Neural cell (in vitro differentiated cells): ENCODE data around the gene MICAL2. TPM values are rescaled to one million over a fixed set of nuclear protein-coding genes. Genes with fewer than 3 reads are reported as not detected.

Experiments used
- H2AFZ ChIP-seq: fragments of 200-600, 300-800 bp; sonication (generic), shearing (Covaris generic); 2 replicates; pipeline ENCODE4 v1.6.0; 2014; ENCODE audit warnings: low read depth, mild to moderate bottlenecking, antibody characterized with exemption, low read length, moderate library complexity
- H3F3A ChIP-seq: fragments of 200-600 bp; shearing (Covaris generic); 2 replicates; pipeline ENCODE4 v1.6.1; 2016; ENCODE audit warnings: mild to moderate bottlenecking, moderate library complexity, mixed read lengths, antibody characterized with exemption, low read length; ENCODE audit not compliant: insufficient read depth, poor library complexity, severe bottlenecking
- H3K27ac ChIP-seq: fragments of 200-600, 300-800 bp; sonication (generic), shearing (Covaris generic); 2 replicates; pipeline ENCODE4 v1.5.1; 2014; ENCODE audit warnings: mild to moderate bottlenecking, low read length, moderate library complexity
- H3K27me3 ChIP-seq: fragments of 300-800, 200-600 bp; sonication (generic), shearing (Covaris generic); 2 replicates; pipeline ENCODE4 v1.6.0; 2014; ENCODE audit warnings: mild to moderate bottlenecking, low read depth, low read length, moderate library complexity; ENCODE audit not compliant: insufficient read depth
- H3K36me3 ChIP-seq: fragments of 300-800, 200-600 bp; sonication (generic), shearing (Covaris generic); 2 replicates; pipeline ENCODE4 v1.5.1; 2014; ENCODE audit warnings: mild to moderate bottlenecking, antibody characterized with exemption, low read length, moderate library complexity; ENCODE audit not compliant: insufficient read depth
- H3K4me2 ChIP-seq: fragments of 300-800, 200-600 bp; sonication (generic), shearing (Covaris generic); 2 replicates; pipeline ENCODE4 v1.6.0; 2014; ENCODE audit warnings: mild to moderate bottlenecking, low read length
- H3K4me3 ChIP-seq: fragments of 300-800, 200-600 bp; sonication (generic), shearing (Covaris generic); 2 replicates; pipeline ENCODE4 v1.5.1; 2014; ENCODE audit warnings: mild to moderate bottlenecking, low read length, moderate library complexity
- H3K79me2 ChIP-seq: fragments of 200-600 bp; shearing (Covaris generic); replicated peaks from 2 replicates; pipeline ENCODE4 v1.6.0; 2014; ENCODE audit warnings: mild to moderate bottlenecking, low read length, moderate library complexity; ENCODE audit not compliant: insufficient read depth
- H3K9ac ChIP-seq: fragments of 300-800, 200-600 bp; sonication (generic), shearing (Covaris generic); 2 replicates; pipeline ENCODE4 v1.6.1; 2016; ENCODE audit warnings: mild to moderate bottlenecking, low read length, mixed read lengths
- H3K9me2 ChIP-seq: fragments of 200-600 bp; shearing (Covaris generic); 2 replicates; pipeline ENCODE4 v1.6.1; 2016; ENCODE audit warnings: mild to moderate bottlenecking, low read length, mixed read lengths; ENCODE audit not compliant: insufficient read depth
- H3K9me3 ChIP-seq: fragments of 200-600, 300-800 bp; sonication (generic), shearing (Covaris generic); 2 replicates; pipeline ENCODE4 v1.6.1; 2016; ENCODE audit warnings: mild to moderate bottlenecking, mixed run types, low read length, moderate library complexity, mixed read lengths
- H4K20me1 ChIP-seq: fragments of 200-600 bp; shearing (Covaris generic); 2 replicates; pipeline ENCODE4 v1.6.1; 2016; ENCODE audit warnings: mild to moderate bottlenecking, mixed run types; ENCODE audit not compliant: insufficient read depth
- CTCF ChIP-seq: fragments of 450-650 bp; IDR thresholded peaks from 2 replicates; pipeline ENCODE4 v1.5.1; 2014; ENCODE audit warnings: antibody characterized with exemption, mild to moderate bottlenecking, moderate library complexity; ENCODE audit not compliant: poor library complexity, severe bottlenecking
- EP300 ChIP-seq: fragments of 450-650 bp; conservative IDR thresholded peaks from 2 replicates; pipeline ENCODE4 v1.6.1; 2014; ENCODE audit warnings: antibody characterized with exemption, mild to moderate bottlenecking, moderate library complexity; ENCODE audit not compliant: poor library complexity, severe bottlenecking
- EZH2 ChIP-seq: fragments of 200-600, 300-800 bp; shearing (Covaris generic), sonication (generic); IDR thresholded peaks from 2 replicates; pipeline ENCODE4 v1.6.1; 2014; ENCODE audit warnings: antibody characterized with exemption, low read length, borderline replicate concordance, mild to moderate bottlenecking; ENCODE audit not compliant: insufficient read depth, poor library complexity, severe bottlenecking
- MXI1 ChIP-seq: fragments of 450-650 bp; conservative IDR thresholded peaks from 2 replicates; pipeline ENCODE4 v1.6.1; 2014; ENCODE audit warnings: antibody characterized with exemption, mild to moderate bottlenecking; ENCODE audit not compliant: poor library complexity, severe bottlenecking
- POLR2AphosphoS5 ChIP-seq: IDR thresholded peaks from 2 replicates; pipeline ENCODE4 v1.6.1; 2012
- RAD21 ChIP-seq: fragments of 450-650 bp; conservative IDR thresholded peaks from 2 replicates; pipeline ENCODE4 v1.6.1; 2014; ENCODE audit warnings: antibody characterized with exemption, mild to moderate bottlenecking, moderate library complexity
- SMC3 ChIP-seq: fragments of 450-650 bp; conservative IDR thresholded peaks from 2 replicates; pipeline ENCODE4 v1.6.1; 2014; ENCODE audit warnings: antibody characterized with exemption, mild to moderate bottlenecking, moderate library complexity; ENCODE audit not compliant: poor library complexity
- TAF1 ChIP-seq: IDR thresholded peaks from 2 replicates; pipeline ENCODE4 v1.6.1; 2012; ENCODE audit warnings: low read depth
- polyA plus RNA-seq: library from polyadenylated mRNA; depleted of rRNA; stranded (reverse); fragments of >200 nt; gene quantifications from 2 replicates; pipeline ENCODE4 v1.2.3, GENCODE V29; 2014
- TF ChIP-seq, protein P1 (sequence below): IDR thresholded peaks from 2 replicates; pipeline ENCODE4 v1.6.1; 2012; ENCODE audit warnings: borderline replicate concordance

MICAL2 gene
- polyA plus RNA-seq, 1 donor from 2014 or later: 2.2 TPM

- TF ChIP-seq SMC3 (no peak), EP300 (no peak), TAF1 (no peak), MXI1 (no peak), RAD21 (no peak), CTCF (no peak), POLR2AphosphoS5 (no peak), EZH2 (no peak)
- TF ChIP-seq, protein P1, sequence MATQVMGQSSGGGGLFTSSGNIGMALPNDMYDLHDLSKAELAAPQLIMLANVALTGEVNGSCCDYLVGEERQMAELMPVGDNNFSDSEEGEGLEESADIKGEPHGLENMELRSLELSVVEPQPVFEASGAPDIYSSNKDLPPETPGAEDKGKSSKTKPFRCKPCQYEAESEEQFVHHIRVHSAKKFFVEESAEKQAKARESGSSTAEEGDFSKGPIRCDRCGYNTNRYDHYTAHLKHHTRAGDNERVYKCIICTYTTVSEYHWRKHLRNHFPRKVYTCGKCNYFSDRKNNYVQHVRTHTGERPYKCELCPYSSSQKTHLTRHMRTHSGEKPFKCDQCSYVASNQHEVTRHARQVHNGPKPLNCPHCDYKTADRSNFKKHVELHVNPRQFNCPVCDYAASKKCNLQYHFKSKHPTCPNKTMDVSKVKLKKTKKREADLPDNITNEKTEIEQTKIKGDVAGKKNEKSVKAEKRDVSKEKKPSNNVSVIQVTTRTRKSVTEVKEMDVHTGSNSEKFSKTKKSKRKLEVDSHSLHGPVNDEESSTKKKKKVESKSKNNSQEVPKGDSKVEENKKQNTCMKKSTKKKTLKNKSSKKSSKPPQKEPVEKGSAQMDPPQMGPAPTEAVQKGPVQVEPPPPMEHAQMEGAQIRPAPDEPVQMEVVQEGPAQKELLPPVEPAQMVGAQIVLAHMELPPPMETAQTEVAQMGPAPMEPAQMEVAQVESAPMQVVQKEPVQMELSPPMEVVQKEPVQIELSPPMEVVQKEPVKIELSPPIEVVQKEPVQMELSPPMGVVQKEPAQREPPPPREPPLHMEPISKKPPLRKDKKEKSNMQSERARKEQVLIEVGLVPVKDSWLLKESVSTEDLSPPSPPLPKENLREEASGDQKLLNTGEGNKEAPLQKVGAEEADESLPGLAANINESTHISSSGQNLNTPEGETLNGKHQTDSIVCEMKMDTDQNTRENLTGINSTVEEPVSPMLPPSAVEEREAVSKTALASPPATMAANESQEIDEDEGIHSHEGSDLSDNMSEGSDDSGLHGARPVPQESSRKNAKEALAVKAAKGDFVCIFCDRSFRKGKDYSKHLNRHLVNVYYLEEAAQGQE: no peak
- Histone ChIP-seq H3F3A (no peaks in the 10 kb centered on the region), H3K27me3 (no peaks in the 10 kb centered on the region), H3K36me3 (no peaks in the 10 kb centered on the region), H3K9me2 (no peaks in the 10 kb centered on the region), H3K4me2 (no peak overlapping the region), H3K9ac (no peak overlapping the region), H3K4me3 (no peak overlapping the region), H2AFZ (no peak overlapping the region), H3K9me3 (no peaks in the 10 kb centered on the region), H3K27ac (no peak overlapping the region), H4K20me1 (no peaks in the 10 kb centered on the region), H3K79me2 (no peaks in the 10 kb centered on the region)
Observed at GRCh38 chr11:12196872-12197271, 86.5 kb downstream of the MICAL2 start.

DNA sequence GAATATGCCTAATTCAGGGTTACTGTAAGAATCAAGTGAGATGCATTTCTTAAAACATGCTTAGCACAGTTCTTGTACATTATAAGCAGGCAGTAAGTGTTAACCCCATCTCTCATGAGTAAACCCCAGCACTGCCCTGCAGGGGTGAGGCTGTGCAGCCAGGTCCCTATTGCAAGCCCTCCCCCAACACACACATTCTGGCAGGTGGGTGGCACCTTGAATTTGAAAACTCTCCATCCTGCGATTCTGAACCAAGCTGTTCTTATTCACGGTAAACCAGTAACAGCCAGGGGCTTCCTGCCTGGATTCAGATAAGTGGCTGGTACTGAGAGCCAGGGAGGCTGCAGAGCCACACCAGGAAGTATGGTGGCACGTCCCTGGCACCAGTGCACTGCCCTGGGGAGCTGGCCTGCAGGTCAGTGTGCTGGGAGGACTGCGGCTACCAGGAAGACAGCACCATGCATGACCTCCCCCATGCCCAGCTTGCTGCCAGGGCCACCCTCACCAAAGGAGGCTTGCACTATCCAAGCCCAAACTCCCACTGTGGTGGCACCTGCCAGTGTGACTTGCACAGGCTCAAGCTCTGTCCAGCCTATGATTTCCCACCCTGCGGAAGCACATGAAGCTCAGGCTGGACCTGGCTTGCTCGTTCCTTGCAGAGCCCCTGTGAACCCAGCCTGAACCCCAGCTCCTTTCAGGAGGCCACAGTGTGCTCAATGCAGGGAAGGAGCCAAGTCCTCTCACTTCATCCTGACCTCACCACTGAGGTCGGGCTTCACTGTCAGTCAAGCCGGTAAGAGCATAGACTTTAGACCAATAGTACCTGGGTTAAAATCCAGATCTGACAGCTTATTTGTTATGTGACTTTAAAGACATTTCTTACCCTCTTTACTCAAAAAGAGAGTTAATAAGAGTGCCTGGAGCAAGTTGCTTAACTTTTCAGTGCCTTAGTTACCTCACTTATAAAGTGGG is 88.1 kb downstream of the MICAL2 start:
- Histone ChIP-seq H3K27me3 (no peaks in the 10 kb centered on the region), H3K79me2 (no peaks in the 10 kb centered on the region), H3K36me3 (no peaks in the 10 kb centered on the region), H4K20me1 (no peaks in the 10 kb centered on the region), H3K9me2 (no peaks in the 10 kb centered on the region), H3K4me2 (no peak overlapping the region), H3F3A (no peaks in the 10 kb centered on the region), H3K9ac (no peak overlapping the region), H2AFZ (no peak overlapping the region), H3K9me3 (no peaks in the 10 kb centered on the region), H3K27ac (no peak overlapping the region), H3K4me3 (no peak overlapping the region)
- TF ChIP-seq EP300 (no peak), TAF1 (no peak), EZH2 (no peak), RAD21 (no peak), MXI1 (no peak), CTCF (no peak), SMC3 (no peak)
- TF ChIP-seq, protein P1: no peak
